AG04449 (cell line): ENCODE data around the gene GSS.

Experiments used
- CTCF ChIA-PET: fragments of 350-600 bp; formaldehyde crosslinking; extraction: SDS; loops from one replicate; lab custom pipeline; 2021; ENCODE audit warnings: antibody characterized with exemption; lab: Yijun Ruan, JAX
- POLR2A ChIA-PET: fragments of 400-600, 350-600 bp; formaldehyde crosslinking; extraction: SDS; loops from one replicate; lab custom pipeline; 2020; ENCODE audit warnings: antibody characterized with exemption, inconsistent platforms; lab: Yijun Ruan, JAX
- DNase-seq: peaks from one replicate; pipeline ENCODE4 v3.0.0-alpha.2; 2010; ENCODE audit warnings: low read depth, low spot score
- H3K4me3 ChIP-seq: 2 replicates; pipeline ENCODE4 v1.5.1; 2011; ENCODE audit warnings: low read depth, mild to moderate bottlenecking, control low read depth, low read length
- CTCF ChIP-seq: IDR thresholded peaks from one replicate; pipeline ENCODE4 v1.5.1; 2011; ENCODE audit warnings: mild to moderate bottlenecking, moderate library complexity, low read length, control low read depth, inconsistent platforms; ENCODE audit not compliant: insufficient read depth; ENCODE audit errors: missing control alignments

Gene GSS

DNA sequence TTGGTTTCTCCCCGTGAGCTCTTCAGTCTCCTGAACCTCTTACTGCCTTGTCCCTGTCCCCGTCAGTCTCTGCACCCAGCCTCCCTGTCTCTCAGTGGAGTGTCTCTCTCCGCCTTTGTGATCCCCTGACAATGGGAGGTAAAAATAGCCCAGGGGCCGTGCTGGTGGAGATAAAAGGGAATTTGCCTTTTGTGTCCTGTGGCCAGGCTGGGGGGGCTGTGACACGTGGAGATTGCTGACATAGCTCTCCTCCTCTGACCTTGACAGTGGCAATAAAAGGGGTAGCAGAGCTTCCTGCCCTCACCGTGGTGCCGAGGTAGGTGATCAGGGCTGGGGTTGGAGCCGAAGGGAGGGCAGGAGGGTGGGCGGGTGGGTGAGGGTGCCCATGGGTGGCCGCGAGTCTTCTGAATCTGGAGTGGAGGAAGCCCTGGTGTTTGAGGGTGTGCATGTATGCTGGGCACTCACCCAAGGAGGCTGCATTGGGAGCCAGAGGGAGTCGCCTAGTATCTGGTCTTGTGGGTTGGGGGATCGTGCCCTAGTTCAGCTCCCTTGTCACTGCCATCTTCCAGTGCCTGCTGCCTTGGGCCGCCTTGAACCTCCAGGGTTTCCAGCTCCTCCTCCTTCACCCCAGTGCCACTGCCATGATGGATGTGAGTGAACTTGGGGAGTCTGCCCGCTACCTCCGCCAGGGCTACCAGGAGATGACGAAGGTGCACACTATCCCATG lies 21.9 kb upstream of the GSS start:
- no peak for DNase-seq
- ChIA-PET POLR2A (no interaction called here), CTCF (interaction anchor here (0.7 to 0.9 kb wide), 2 partner anchors 102 to 103 kb away, joined by 3 read pairs; no protein-coding TSS in a partner anchor)
- no peak for TF ChIP-seq CTCF
- H3K4me3 ChIP-seq = no peak overlapping the region

DNA sequence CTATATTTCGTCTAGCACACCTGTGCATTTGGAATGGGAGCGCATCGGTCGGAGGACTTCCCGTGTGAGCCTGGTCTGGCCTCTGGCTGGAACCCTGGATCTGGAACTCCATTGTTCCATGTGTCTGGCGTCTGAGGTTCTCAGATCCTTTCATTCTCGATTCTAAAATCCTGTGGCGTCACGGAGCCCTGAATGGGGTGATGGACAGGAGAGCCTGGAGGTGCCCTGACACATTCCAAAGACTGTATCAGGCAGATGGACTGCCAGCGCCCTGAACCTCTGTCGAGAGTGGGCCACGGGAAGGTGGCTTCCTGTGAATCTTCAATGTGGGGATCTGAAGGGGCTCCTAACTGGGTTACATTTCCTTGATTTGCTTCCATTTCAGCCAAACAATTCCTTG lies 20.7 kb upstream of the GSS start:
- POLR2A ChIA-PET = no interaction called here
- DNase-seq = no peak
- no peak for TF ChIP-seq CTCF
- CTCF ChIA-PET = interaction anchor here (0.7 kb wide), 1 partner anchor 102 kb away, joined by 3 read pairs; no protein-coding TSS in a partner anchor
- no peak overlapping the region for H3K4me3 ChIP-seq

DNA sequence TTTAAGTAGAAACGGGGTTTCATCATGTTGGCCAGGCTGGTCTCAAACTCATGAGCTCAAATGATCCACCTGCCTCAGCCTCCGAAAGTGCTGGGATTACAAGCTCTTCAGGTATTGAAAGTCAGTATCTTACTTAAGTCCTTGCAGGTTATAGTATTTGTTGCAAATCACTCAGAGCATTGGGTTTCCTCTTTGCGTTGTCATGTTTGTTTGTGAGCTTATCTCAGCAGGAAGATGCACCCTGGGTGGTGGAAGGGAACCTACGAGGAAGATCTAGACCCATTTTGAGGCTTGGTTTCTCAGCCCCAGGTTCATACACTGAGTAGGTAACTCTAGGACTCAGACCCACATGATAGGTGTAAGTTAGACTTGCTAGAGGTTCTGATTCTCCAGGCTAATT lies 18.6 kb upstream of the GSS start:
- POLR2A ChIA-PET = no interaction called here
- CTCF ChIA-PET = interaction anchor here (1.1 to 2.2 kb wide), 2 partner anchors 18 to 100 kb away, joined by 3 to 5 read pairs; partner anchors contain the start of genes GSS and MYH7B
- DNase-seq = no peak

GRCh38 chr20:34971561-34972235 lies 16.1 kb upstream of the GSS start:
- ChIA-PET POLR2A (no interaction called here), CTCF (interaction anchor here (6.6 kb wide), 1 partner anchor 97 kb away, joined by 44 read pairs; the partner anchor contains the start of genes ACSS2 and GGT7)
- no peak overlapping the region for H3K4me3 ChIP-seq
- TF ChIP-seq CTCF = no peak
- DNase-seq = no peak

More for the DNA sequence above, 18.6 kb upstream of the GSS start:
- no peak overlapping the region for H3K4me3 ChIP-seq
- TF ChIP-seq CTCF = no peak

GRCh38 chr20:34970846-34971560 lies 15.4 kb upstream of the GSS start:
- TF ChIP-seq CTCF = no peak
- no peak for DNase-seq
- ChIA-PET CTCF (interaction anchor here (6.6 kb wide), 1 partner anchor 97 kb away, joined by 44 read pairs; the partner anchor contains the start of genes ACSS2 and GGT7), POLR2A (no interaction called here)
- H3K4me3 ChIP-seq = no peak overlapping the region
